Neuronal stem cell (in vitro differentiated cells): Measurements from ENCODE around the gene EVL.

ENCODE experiments used
- DNase-seq: peaks from one replicate; pipeline ENCODE4 v3.0.0-alpha.2; 2013; ENCODE audit warnings: low spot score
- H2AFZ ChIP-seq: one replicate; pipeline ENCODE4 v1.6.1; 2013; ENCODE audit warnings: mild to moderate bottlenecking, low read length, inconsistent platforms
- H2AK5ac ChIP-seq: 2 replicates; pipeline ENCODE4 v1.6.1; 2013; ENCODE audit warnings: low read depth, mild to moderate bottlenecking, inconsistent platforms, low read length, moderate library complexity, mixed read lengths
- H2BK120ac ChIP-seq: 2 replicates; pipeline ENCODE4 v1.6.1; 2013; ENCODE audit warnings: low read depth, mild to moderate bottlenecking, inconsistent platforms, low read length, moderate library complexity, mixed read lengths
- H2BK12ac ChIP-seq: one replicate; pipeline ENCODE4 v1.6.1; 2013; ENCODE audit warnings: low read length, inconsistent platforms
- H2BK15ac ChIP-seq: 2 replicates; pipeline ENCODE4 v1.6.1; 2013; ENCODE audit warnings: mild to moderate bottlenecking, low read length, inconsistent platforms, mixed read lengths
- H2BK5ac ChIP-seq: one replicate; pipeline ENCODE4 v1.6.1; 2013; ENCODE audit warnings: inconsistent platforms, mild to moderate bottlenecking, low read length, moderate library complexity
- H3K14ac ChIP-seq: one replicate; pipeline ENCODE4 v1.6.1; 2013; ENCODE audit warnings: low read length, inconsistent platforms
- H3K18ac ChIP-seq: 2 replicates; pipeline ENCODE4 v1.6.1; 2013; ENCODE audit warnings: low read length, inconsistent platforms
- H3K23ac ChIP-seq: 2 replicates; pipeline ENCODE4 v1.6.1; 2013; ENCODE audit warnings: low read depth, mild to moderate bottlenecking, mixed read lengths, low read length, inconsistent platforms; ENCODE audit not compliant: poor library complexity
- H3K27ac ChIP-seq: replicated peaks from 3 replicates; pipeline ENCODE4 v1.5.1; 2013; ENCODE audit warnings: low read length, inconsistent platforms
- H3K27me3 ChIP-seq, 3 experiments: 2 replicates each; pipeline ENCODE4 v1.6.1; 2013; ENCODE audit warnings: low read length in 3 of 3, mild to moderate bottlenecking in 2 of 3, inconsistent platforms in 1 of 3, low read depth in 1 of 3, mixed read lengths in 1 of 3, moderate library complexity in 1 of 3; ENCODE audit not compliant: control insufficient read depth in 3 of 3, insufficient read depth in 3 of 3
- H3K36me3 ChIP-seq, 2 donors: replicated peaks in 1 of 2; 2 replicates each; pipeline ENCODE4 v1.6.1; 2013; ENCODE audit warnings: low read length in 2 of 2; ENCODE audit not compliant: control insufficient read depth in 2 of 2, insufficient read depth in 2 of 2
- H3K4ac ChIP-seq: 2 replicates; pipeline ENCODE4 v1.6.1; 2013; ENCODE audit warnings: inconsistent platforms, mild to moderate bottlenecking, low read length, moderate library complexity
- H3K4me1 ChIP-seq, 2 donors: 1 replicate in 1 of 2; 2 replicates in 1 of 2; pipeline ENCODE4 v1.6.1; 2013; ENCODE audit warnings: low read length in 2 of 2, low read depth in 1 of 2; ENCODE audit not compliant: control insufficient read depth in 2 of 2, insufficient read depth in 1 of 2
- H3K4me2 ChIP-seq: one replicate; pipeline ENCODE4 v1.6.1; 2013; ENCODE audit warnings: mild to moderate bottlenecking, low read length, inconsistent platforms; ENCODE audit not compliant: insufficient read depth, poor library complexity, severe bottlenecking
- H3K4me3 ChIP-seq, 2 donors: 2 replicates each; pipeline ENCODE4 v1.5.1; 2013; ENCODE audit warnings: low read length in 2 of 2, mild to moderate bottlenecking in 2 of 2, inconsistent platforms in 1 of 2, moderate library complexity in 1 of 2
- H3K79me1 ChIP-seq: one replicate; pipeline ENCODE4 v1.6.1; 2013; ENCODE audit warnings: low read depth, mild to moderate bottlenecking, inconsistent platforms, low read length, moderate library complexity
- H3K9ac ChIP-seq: one replicate; pipeline ENCODE4 v1.6.1; 2013; ENCODE audit warnings: mild to moderate bottlenecking, low read depth, low read length, inconsistent platforms; ENCODE audit not compliant: poor library complexity
- H3K9me3 ChIP-seq, 2 donors: replicated peaks in 1 of 2; 2 replicates each; pipeline versions ENCODE3 to v1.6.1; 2013; ENCODE audit warnings: low read length in 2 of 2, mild to moderate bottlenecking in 2 of 2, inconsistent platforms in 1 of 2, low read depth in 1 of 2, mixed read lengths in 1 of 2, moderate library complexity in 1 of 2; ENCODE audit not compliant: control insufficient read depth in 2 of 2, insufficient read depth in 1 of 2
- H4K8ac ChIP-seq: one replicate; pipeline ENCODE4 v1.6.1; 2013; ENCODE audit warnings: low read depth, mild to moderate bottlenecking, inconsistent platforms, low read length, moderate library complexity
- H4K91ac ChIP-seq: one replicate; pipeline ENCODE4 v1.6.1; 2013; ENCODE audit warnings: low read length, low read depth, mild to moderate bottlenecking, inconsistent platforms; ENCODE audit not compliant: poor library complexity
- WGBS, 2 donors: extraction: QIAGEN DNeasy Blood & Tissue Kit; methylation state at CpG; one replicate each; pipeline ENCODE4 v1.1.7; 2013; ENCODE audit warnings: missing lambda C conversion rate in 2 of 2, mixed read lengths in 1 of 2; ENCODE audit not compliant: insufficient read length in 2 of 2, insufficient replicate concordance in 1 of 2; ENCODE audit errors: extremely low coverage in 2 of 2; 5-methylcytosine and 5-hydroxymethylcytosine counted together

EVL gene

GRCh38 chr14:100031506-100032281 is 33.5 kb upstream of the EVL start:
- H3K4me3 ChIP-seq, result no peak overlapping the region
- H3K36me3 ChIP-seq, result peaks cover 0 to 5% of the 10 kb centered on the region in 2 donors
- no peak overlapping the region for H3K9ac ChIP-seq
- peaks cover under 1% of the 10 kb centered on the region for H3K79me1 ChIP-seq
- no peak overlapping the region for H4K8ac ChIP-seq
- no peak overlapping the region for H2AK5ac ChIP-seq
- H3K4ac ChIP-seq, result no peak overlapping the region
- H2BK15ac ChIP-seq, result no peak overlapping the region
- no peaks in the 10 kb centered on the region for H3K27me3 ChIP-seq
- no peak overlapping the region for H2AFZ ChIP-seq
- no peak overlapping the region for H2BK12ac ChIP-seq
- no peaks in the 10 kb centered on the region for H3K4me1 ChIP-seq
- H3K14ac ChIP-seq, result no peak overlapping the region
- H3K4me2 ChIP-seq, result no peak overlapping the region
- no peak overlapping the region for H2BK5ac ChIP-seq
- no peak overlapping the region for H2BK120ac ChIP-seq
- WGBS, 2 donors, result no CpG with 5 or more reads among the region's 7 CpGs
- H3K27ac ChIP-seq, result no peak overlapping the region
- H3K9me3 ChIP-seq, result no peaks in the 10 kb centered on the region
- no peak overlapping the region for H3K23ac ChIP-seq
- DNase-seq, result no peak
- no peak overlapping the region for H3K18ac ChIP-seq
- no peak overlapping the region for H4K91ac ChIP-seq

- Histone ChIP-seq H3K4me1 (no peaks in the 10 kb centered on the region), H3K14ac (no peak overlapping the region), H2BK15ac (no peak overlapping the region), H3K27me3 (no peaks in the 10 kb centered on the region), H3K23ac (no peak overlapping the region), H3K79me1 (no peaks in the 10 kb centered on the region), H2BK12ac (no peak overlapping the region), H2AFZ (no peak overlapping the region), H2BK5ac (no peak overlapping the region), H3K9ac (no peak overlapping the region), H4K8ac (no peak overlapping the region), H3K27ac (no peak overlapping the region), H3K36me3 (peaks cover 0 to 5% of the 10 kb centered on the region in 2 donors), H2AK5ac (no peak overlapping the region), H3K9me3 (no peaks in the 10 kb centered on the region), H3K4ac (no peak overlapping the region), H4K91ac (no peak overlapping the region), H2BK120ac (no peak overlapping the region), H3K4me2 (no peak overlapping the region), H3K18ac (no peak overlapping the region), H3K4me3 (no peak overlapping the region)
- no CpG with 5 or more reads among the region's 1 CpG for WGBS, 2 donors
- no peak for DNase-seq
Observed at GRCh38 chr14:100032738-100033137, 32.5 kb upstream of the EVL start.

- Histone ChIP-seq H3K27ac (no peak overlapping the region), H3K23ac (no peak overlapping the region), H3K14ac (no peak overlapping the region), H2BK120ac (no peak overlapping the region), H3K4me3 (no peak overlapping the region), H4K8ac (no peak overlapping the region), H3K9me3 (no peaks in the 10 kb centered on the region), H3K4ac (no peak overlapping the region), H3K36me3 (peaks cover 0 to 5% of the 10 kb centered on the region in 2 donors), H3K4me2 (no peak overlapping the region), H2BK5ac (no peak overlapping the region), H4K91ac (no peak overlapping the region), H2AFZ (no peak overlapping the region), H2AK5ac (no peak overlapping the region), H3K27me3 (no peaks in the 10 kb centered on the region), H2BK15ac (no peak overlapping the region), H3K9ac (no peak overlapping the region), H3K4me1 (no peaks in the 10 kb centered on the region), H3K79me1 (no peaks in the 10 kb centered on the region), H3K18ac (no peak overlapping the region), H2BK12ac (no peak overlapping the region)
- DNase-seq, result no peak
- no CpG with 5 or more reads among the region's 5 CpGs for WGBS, 2 donors
Observed at GRCh38 chr14:100033347-100034075, 31.7 kb upstream of the EVL start.

- Histone ChIP-seq H3K27ac (no peak overlapping the region), H3K36me3 (peaks cover 0 to 5% of the 10 kb centered on the region in 2 donors), H2AFZ (no peak overlapping the region), H3K4ac (no peak overlapping the region), H2AK5ac (no peak overlapping the region), H2BK5ac (no peak overlapping the region), H3K9ac (no peak overlapping the region), H3K4me1 (no peaks in the 10 kb centered on the region), H4K91ac (no peak overlapping the region), H4K8ac (no peak overlapping the region), H3K18ac (no peak overlapping the region), H2BK12ac (no peak overlapping the region), H3K9me3 (no peaks in the 10 kb centered on the region), H3K79me1 (no peaks in the 10 kb centered on the region), H2BK120ac (no peak overlapping the region), H3K4me2 (no peak overlapping the region), H3K14ac (no peak overlapping the region), H2BK15ac (no peak overlapping the region), H3K23ac (no peak overlapping the region), H3K4me3 (no peak overlapping the region), H3K27me3 (no peaks in the 10 kb centered on the region)
- WGBS, 2 donors, result no CpG with 5 or more reads among the region's 4 CpGs
- no peak for DNase-seq
Observed at GRCh38 chr14:100034468-100034867, 30.8 kb upstream of the EVL start.
